Stimulated activated CD4-positive, alpha-beta T cell treated with anti-CD3 and anti-CD28 coated beads, Interleukin-1b, Interleukin-23, amount 100 ng/mL, for 4 hours (primary cell): ENCODE measurements around the gene DCAF8.

Source experiments
- DNase-seq, 2 donors: peaks; one replicate each; pipeline ENCODE4 v3.0.0-alpha.2; 2020; ENCODE audit warnings: low read depth in 2 of 2

DCAF8 gene

GRCh38 chr1:160261556-160261892, 825 bp downstream of the DCAF8 start:
- DNase-seq, result peak; percentile 26 to 58

GRCh38 chr1:160260406-160261382, 1.7 kb downstream of the DCAF8 start:
- no peak for DNase-seq

GRCh38 chr1:160258177-160258798, 4.1 kb downstream of the DCAF8 start:
- DNase-seq, result no peak

- DNase-seq, result no peak
Observed at GRCh38 chr1:160257411-160258015, 4.8 kb downstream of the DCAF8 start.

GRCh38 chr1:160256396-160257046, 5.8 kb downstream of the DCAF8 start:
- DNase-seq, result no peak

GRCh38 chr1:160255781-160256300, 6.5 kb downstream of the DCAF8 start:
- DNase-seq, result no peak

- peak; percentile 12 to 33 for DNase-seq
Observed at GRCh38 chr1:160251687-160252526, 10.4 kb downstream of the DCAF8 start.

GRCh38 chr1:160251011-160251410, 11.3 kb downstream of the DCAF8 start:
- no peak for DNase-seq

- DNase-seq, result no peak
Observed at GRCh38 chr1:160247053-160247452, 15.3 kb downstream of the DCAF8 start.

GRCh38 chr1:160245434-160245833, 16.9 kb downstream of the DCAF8 start:
- DNase-seq, result no peak

- DNase-seq, result no peak
Observed at GRCh38 chr1:160244209-160244608, 18.1 kb downstream of the DCAF8 start.

GRCh38 chr1:160243767-160244166, 18.6 kb downstream of the DCAF8 start:
- no peak for DNase-seq

GRCh38 chr1:160239582-160240299, 22.6 kb downstream of the DCAF8 start:
- no peak for DNase-seq

- DNase-seq, result no peak
Observed at GRCh38 chr1:160238408-160238807, 23.9 kb downstream of the DCAF8 start.

- DNase-seq, result no peak
Observed at GRCh38 chr1:160237558-160237957, 24.8 kb downstream of the DCAF8 start.

- DNase-seq, result no peak
Observed at GRCh38 chr1:160236806-160237205, 25.5 kb downstream of the DCAF8 start.

- DNase-seq, result no peak
Observed at GRCh38 chr1:160232911-160233310, 29.4 kb downstream of the DCAF8 start.

GRCh38 chr1:160228431-160228830, 33.9 kb downstream of the DCAF8 start:
- no peak for DNase-seq

GRCh38 chr1:160227561-160227960, 34.8 kb downstream of the DCAF8 start:
- no peak for DNase-seq

GRCh38 chr1:160227034-160227433, 35.3 kb downstream of the DCAF8 start:
- no peak for DNase-seq
